ENCODE results near the gene FBXW5.

Gene FBXW5

GRCh38 chr9:136947028-136947891, 2.7 kb upstream of the FBXW5 start:
- DNase-seq = no peak

- DNase-seq = no peak
Observed at GRCh38 chr9:136946228-136947027, 1.9 kb upstream of the FBXW5 start.

GRCh38 chr9:136945333-136946227, 1.0 kb upstream of the FBXW5 start:
- DNase-seq = no peak

- DNase-seq = no peak
Observed at GRCh38 chr9:136944212-136944518, 373 bp downstream of the FBXW5 start.

GRCh38 chr9:136943291-136944211, 987 bp downstream of the FBXW5 start:
- DNase-seq = no peak

GRCh38 chr9:136942881-136943230, 1.7 kb downstream of the FBXW5 start:
- DNase-seq = no peak

- no peak for DNase-seq
Observed at GRCh38 chr9:136942112-136942880, 2.2 kb downstream of the FBXW5 start.

GRCh38 chr9:136941231-136942111, 3.1 kb downstream of the FBXW5 start:
- DNase-seq = no peak

GRCh38 chr9:136940526-136941230, 3.9 kb downstream of the FBXW5 start:
- no peak for DNase-seq

GRCh38 chr9:136939996-136940525, 4.5 kb downstream of the FBXW5 start:
- no peak for DNase-seq

GRCh38 chr9:136939431-136939995, 5.0 kb downstream of the FBXW5 start:
- no peak for DNase-seq

- DNase-seq = no peak
Observed at GRCh38 chr9:136937186-136938001, 7.1 kb downstream of the FBXW5 start.

GRCh38 chr9:136936645-136937170, 7.8 kb downstream of the FBXW5 start:
- no peak for DNase-seq

- no peak for DNase-seq
Observed at GRCh38 chr9:136935651-136936050, 8.9 kb downstream of the FBXW5 start.

- DNase-seq = no peak
Observed at GRCh38 chr9:136934277-136934676, 10.3 kb downstream of the FBXW5 start.

- no peak for DNase-seq
Observed at GRCh38 chr9:136931611-136932130, 12.9 kb downstream of the FBXW5 start.

- no peak for DNase-seq
Observed at GRCh38 chr9:136930014-136930413, 14.5 kb downstream of the FBXW5 start.

GRCh38 chr9:136928591-136928990, 15.9 kb downstream of the FBXW5 start:
- DNase-seq = no peak

Measured in NCI-H446 (cell line).